ENCODE measurements around the gene GOLPH3L.
"Not testable (repeated sequence)": the region's sequence is repeated elsewhere in the genome, so short reads cannot be mapped to it uniquely, and the experiment has no call there.

Gene GOLPH3L

DNA sequence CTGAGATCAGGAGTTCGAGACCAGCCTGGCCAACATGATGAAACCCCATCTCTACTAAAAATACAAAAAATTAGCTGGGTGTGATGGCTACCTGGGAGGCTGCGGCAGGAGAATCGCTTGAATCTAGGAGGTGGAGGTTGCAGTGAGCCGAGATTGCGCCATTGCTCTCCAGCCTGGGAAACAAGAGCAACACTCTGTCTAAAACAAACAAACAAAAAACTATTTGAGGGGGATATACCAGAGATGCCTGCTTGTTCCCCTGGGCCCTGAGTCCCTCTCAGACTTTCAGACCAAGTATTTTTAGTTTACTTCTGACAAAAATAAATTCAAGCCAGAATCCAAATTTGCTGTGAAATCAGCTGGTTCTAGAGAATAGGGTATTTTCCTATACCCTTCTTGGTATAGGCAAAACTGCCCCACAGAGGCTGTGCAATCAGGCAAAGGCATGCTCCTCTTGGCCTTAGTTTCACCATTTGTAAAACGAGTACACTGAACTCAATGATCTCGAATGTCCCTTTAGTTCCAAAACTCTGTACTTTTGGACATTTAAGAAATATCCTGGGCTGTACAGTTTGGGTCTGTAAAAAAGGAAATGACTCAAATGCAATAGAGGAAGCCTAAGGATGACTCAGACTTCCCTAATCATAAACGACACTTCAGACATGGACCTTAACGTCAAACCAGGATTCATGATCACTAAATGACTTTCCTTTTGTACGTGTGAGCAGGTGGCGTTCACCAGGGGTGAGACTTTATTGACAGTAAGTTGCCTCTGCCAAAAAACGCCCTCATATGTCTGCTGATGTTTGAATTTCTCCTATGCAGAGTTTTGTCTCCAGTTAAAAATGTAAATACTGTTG lies 83.7 kb downstream of the GOLPH3L start:
- no peak for DNase-seq

DNA sequence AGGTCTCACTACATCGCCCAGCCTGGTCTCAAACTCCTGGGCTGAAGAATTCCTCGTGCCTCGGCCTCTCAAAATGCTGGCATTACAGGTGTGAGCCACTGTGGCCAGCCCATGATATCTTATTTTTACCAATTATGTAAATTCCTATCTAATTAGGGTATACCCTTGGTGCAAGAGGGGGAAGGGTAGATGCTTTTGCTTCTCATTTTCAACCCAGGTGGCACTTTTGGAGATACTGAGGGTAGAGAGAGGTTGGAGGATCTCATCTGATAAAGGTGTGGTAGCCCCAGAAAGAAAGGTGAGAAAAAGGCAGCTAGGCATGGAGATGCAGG lies 85.0 kb downstream of the GOLPH3L start:
- DNase-seq: no peak

DNA sequence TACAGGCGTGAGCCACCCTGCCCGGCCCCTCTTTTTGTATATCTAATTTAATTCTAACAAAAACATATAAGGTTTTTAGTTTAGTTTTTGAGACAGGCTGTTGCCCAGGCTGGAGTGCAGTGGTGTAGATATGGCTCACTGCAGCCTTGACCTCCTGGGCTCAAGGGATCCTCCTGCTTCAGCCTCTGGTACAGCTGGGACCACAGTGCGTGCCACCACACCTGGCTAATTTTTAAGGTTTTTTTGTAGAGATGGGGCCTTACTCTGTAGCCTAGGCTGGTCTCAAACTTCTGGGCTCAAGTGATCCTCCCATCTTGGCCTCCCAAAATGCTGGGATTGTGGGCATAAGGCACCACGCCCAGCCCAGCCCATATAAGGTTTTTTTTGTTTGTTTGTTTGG lies 86.4 kb downstream of the GOLPH3L start:
- no peak for DNase-seq

DNA sequence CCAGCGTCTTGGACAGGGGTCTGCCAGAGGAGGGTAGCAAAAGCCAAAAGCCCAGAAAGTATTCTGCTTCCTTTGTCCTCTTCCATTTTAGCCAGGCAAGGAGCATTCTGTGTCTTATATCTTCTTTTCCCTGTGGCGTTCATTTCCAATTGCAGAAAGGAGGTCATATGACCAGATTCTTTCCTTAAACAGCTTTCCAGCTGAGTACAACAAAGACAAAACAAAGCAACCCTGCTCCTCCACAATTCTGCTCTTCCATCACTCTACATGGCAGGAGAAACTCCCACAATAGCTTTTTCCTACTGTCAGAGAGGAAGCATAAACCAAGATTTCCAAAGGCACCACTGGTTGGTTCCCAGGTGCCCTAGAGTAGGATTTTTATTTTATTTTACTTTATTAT lies 87.2 kb downstream of the GOLPH3L start:
- DNase-seq: no peak

DNA sequence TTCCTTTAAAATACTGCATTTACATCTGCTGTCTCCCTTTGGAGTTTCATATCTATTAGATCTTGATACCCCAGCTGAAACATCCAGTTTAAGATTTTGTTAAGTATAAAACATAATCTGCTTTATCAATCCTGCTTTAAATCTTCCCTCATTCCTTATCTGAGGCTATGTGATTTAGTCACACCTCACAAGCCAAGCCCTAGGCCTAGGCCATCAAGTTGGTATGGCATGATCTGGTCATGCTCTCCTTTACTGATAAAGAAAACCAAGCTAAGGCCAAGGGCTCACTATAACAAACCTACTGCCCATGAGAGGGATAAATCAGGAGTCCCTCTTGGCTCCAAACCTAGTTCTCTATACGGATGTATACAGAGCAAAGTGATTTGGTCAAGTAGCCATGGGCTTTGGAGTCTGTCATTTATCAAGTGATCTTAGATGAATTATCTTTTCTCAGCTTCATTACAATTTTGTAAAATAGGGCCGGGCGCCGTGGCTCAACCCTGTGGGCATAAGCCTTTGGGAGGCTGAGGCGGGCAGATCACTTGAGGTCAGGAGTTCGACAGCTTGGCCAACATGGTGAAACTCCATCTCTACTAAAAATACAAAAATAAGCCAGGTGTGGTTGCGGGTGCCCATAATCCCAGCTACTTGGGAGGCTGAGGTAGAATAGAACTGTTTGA lies 90.4 kb downstream of the GOLPH3L start:
- no peak for DNase-seq

DNA sequence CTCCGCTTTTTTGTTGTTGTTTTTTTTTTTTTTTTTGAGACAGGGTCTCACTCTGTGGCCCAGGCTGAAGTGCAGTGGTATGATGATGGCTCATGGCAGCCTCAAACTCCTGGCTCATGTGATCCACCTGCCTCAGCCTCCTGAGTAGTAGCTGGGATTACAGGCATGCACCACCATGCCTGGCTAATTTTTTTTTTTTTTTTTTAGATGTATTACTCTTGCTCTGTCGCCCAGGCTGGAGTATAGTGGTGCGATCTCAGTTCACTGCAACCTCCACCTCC lies 91.6 kb downstream of the GOLPH3L start:
- not testable (repeated sequence) for DNase-seq

DNA sequence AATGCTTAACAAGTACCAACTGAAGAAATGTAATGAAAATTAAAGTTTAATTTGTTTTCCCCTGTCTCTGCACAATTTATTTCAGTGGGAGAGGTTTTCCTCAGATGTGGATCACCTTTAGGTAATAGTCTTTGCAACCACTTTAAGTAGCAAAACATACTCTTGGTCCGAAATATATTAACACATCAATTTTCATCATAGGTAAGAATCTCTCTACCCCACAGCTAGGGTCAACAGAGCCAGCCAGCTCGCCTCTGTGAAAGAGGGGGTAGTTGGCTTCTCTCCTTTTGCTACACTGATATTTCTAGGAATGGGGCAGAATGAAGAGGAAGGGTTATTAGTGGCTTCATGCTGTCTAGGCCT lies 92.7 kb downstream of the GOLPH3L start:
- DNase-seq: no peak

DNA sequence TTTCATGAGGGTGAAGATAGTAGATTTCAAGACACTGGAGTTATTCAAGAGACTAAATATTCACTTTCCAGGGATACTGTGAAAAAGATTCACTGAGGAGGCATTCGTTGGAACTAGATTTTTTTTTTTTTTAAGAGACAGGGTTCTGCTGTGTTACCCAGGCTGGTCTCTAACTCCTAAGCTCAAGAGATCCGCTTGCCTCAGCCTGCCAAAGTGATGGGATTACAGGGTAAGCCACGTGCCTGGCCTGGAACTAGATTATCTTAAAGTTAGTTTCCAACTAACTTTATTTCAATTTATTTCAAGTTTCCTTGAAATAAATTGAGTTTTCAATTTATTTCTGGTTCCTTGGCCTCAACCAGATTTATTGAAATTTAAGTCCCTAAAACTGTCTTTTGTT lies 93.2 kb downstream of the GOLPH3L start:
- DNase-seq: no peak

DNA sequence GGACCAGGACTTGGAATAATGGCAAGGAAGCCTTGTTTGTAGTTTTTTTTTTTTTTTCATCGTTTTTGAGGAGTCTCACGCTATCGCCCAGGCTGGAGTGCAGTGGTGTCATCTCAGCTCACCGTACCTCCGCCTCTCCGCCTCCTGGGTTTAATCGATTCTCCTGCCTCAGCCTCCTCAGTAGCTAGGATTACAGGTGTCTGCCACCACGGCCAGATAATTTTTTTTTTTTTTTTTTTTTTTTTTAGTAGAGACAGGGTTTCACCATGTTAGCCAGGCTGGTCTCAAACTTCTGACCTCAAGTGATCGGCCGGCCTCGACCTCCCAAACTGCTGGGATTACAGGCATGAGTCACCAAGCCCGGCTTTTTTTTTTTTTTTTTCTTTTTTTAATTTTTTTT lies 94.6 kb downstream of the GOLPH3L start:
- DNase-seq: not testable (repeated sequence)

DNA sequence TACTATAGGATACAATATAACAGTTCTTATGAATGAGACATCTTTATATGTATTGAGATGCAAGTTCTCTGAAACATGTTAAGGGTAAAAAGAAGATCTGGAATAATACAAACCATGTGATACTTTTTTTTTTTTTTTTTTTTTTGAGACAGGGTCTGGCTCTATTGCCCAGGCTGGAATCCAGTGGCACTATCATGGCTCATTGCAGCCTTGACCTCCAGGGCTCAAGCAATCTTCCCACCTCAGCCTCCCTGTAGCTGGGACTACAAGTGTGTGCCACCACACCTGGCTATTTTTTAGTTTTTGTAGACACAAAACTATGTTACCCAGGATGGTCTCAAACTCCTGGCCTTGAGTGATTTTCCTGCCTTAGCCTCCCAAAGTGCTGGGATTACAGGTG lies 95.4 kb downstream of the GOLPH3L start:
- no peak for DNase-seq

DNA sequence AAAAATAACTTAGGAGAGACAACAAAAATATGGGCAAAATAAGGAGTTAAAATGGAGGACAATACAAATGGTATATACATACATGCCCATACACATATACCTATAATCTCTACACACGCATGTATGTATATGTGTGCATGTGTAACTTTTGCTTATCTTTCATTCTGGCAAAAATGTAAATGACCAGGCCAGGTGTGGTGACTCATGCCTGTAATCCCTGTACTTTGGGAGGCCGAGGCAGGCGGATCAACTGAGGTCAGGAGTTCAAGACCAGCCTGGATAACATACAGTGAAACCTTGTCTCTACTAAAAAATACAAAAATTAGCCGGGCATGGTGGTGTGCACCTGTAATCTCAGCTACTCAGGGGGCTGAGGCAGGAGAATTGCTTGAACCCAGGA lies 98.6 kb downstream of the GOLPH3L start:
- DNase-seq: not testable (repeated sequence)

DNA sequence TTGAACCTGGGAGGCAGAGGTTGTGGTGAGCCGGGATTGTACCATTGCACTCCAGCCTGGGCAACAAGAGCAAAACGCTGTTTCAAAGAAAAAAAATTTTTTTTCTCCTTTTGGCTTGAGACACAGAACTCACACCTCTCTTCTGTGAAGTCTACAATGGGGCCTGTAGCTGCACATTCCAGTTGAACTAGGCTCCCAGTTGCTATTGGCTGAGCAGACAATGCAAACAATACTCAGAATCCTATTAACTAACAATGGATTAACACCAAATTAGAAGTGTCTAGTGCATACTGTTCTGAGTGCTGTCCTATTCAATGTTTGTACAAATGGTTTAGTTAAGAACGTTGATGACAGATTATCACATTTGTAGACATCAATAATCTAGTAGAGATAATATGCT lies 100.0 kb downstream of the GOLPH3L start:
- DNase-seq: no peak

Data from NCI-H1930 (cell line).